Astrocyte (in vitro differentiated cells and primary cell): ENCODE results near the gene CORIN.

ENCODE experiments used
- EZH2 ChIP-seq: IDR thresholded peaks from 2 replicates; pipeline ENCODE4 v1.6.1; 2012; ENCODE audit warnings: mild to moderate bottlenecking, low read length, inconsistent platforms; ENCODE audit not compliant: insufficient read depth
- TF ChIP-seq, protein P1 (sequence below): IDR thresholded peaks from 2 replicates; pipeline ENCODE4 v1.5.1; 2011; ENCODE audit warnings: low read depth, mild to moderate bottlenecking, inconsistent platforms, low read length, moderate library complexity; ENCODE audit not compliant: insufficient read depth

DNA sequence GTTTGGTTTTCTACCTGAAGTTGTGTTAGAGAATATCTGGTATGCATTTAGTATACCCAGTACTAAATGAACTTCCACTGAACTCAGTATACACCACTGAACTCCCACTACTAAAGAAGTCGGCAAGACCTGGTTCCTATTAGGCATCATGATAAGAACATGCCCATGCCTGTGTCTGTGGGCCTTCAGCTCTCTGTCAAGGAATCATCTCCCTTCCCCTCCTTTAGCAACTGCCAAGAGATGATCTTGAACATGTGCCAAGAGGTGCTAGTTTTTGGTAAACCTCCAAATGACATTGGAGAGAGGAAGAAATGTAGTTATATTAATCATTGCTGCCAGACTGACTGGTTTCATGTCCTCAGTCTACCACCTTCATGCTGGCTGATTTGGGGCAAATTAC, 239.5 kb downstream of the CORIN start:
- TF ChIP-seq, protein P1, sequence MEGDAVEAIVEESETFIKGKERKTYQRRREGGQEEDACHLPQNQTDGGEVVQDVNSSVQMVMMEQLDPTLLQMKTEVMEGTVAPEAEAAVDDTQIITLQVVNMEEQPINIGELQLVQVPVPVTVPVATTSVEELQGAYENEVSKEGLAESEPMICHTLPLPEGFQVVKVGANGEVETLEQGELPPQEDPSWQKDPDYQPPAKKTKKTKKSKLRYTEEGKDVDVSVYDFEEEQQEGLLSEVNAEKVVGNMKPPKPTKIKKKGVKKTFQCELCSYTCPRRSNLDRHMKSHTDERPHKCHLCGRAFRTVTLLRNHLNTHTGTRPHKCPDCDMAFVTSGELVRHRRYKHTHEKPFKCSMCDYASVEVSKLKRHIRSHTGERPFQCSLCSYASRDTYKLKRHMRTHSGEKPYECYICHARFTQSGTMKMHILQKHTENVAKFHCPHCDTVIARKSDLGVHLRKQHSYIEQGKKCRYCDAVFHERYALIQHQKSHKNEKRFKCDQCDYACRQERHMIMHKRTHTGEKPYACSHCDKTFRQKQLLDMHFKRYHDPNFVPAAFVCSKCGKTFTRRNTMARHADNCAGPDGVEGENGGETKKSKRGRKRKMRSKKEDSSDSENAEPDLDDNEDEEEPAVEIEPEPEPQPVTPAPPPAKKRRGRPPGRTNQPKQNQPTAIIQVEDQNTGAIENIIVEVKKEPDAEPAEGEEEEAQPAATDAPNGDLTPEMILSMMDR = no peak
- TF ChIP-seq EZH2 = no peak
